Measurements from ENCODE around the gene KRT33B.
"Not testable (repeated sequence)": the region's sequence is repeated elsewhere in the genome, so short reads cannot be mapped to it uniquely, and the experiment has no call there.

Gene KRT33B

DNA sequence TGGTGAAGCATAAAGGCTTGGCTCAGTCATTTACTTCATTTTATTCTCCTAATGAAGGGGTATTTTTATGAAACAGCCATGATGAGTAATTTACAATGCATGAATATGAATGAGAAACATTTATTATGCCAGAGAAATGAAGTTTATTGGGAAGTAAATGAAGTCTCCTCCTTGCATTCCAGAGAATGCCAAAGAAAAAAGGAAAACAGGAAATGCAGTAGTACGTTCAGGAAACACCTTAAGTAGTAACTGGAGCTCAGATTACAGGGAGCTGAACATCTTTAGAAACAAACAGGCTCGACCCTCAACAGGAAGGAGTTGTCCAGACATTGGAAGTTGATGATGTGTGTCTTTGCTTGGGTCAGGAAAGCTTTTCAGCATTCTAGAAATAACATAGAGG lies 7.9 kb upstream of the KRT33B start:
- Histone ChIP-seq H3K27me3 (ENCODE audit: insufficient read depth, low read length) (no peaks in the 10 kb centered on the region), H3K4me1 (ENCODE audit: control insufficient read depth, insufficient read depth, low read length, unreplicated experiment) (peaks cover 34% of the 10 kb centered on the region), H3K79me2 (ENCODE audit: control insufficient read depth, insufficient read depth, low read length, unreplicated experiment) (no peaks in the 10 kb centered on the region), H2AFZ (ENCODE audit: low read length, unreplicated experiment) (no peak overlapping the region), H3K36me3 (ENCODE audit: insufficient read depth, low read length) (peaks cover 2% of the 10 kb centered on the region; the same call in 1 of the 2 replicates), H3K4me3 (ENCODE audit: low read depth, low read length) (no peak overlapping the region), H3K27ac (ENCODE audit: low read depth, low read length) (no peak overlapping the region)

GRCh38 chr17:41369023-41369422 lies 590 bp downstream of the KRT33B start:
- no peaks in the 10 kb centered on the region for H3K36me3 ChIP-seq (ENCODE audit: insufficient read depth, low read length)

GRCh38 chr17:41367426-41368075 lies 2.1 kb downstream of the KRT33B start:
- Histone ChIP-seq H2AFZ (ENCODE audit: low read length, unreplicated experiment) (no peak overlapping the region), H3K36me3 (ENCODE audit: insufficient read depth, low read length) (no peaks in the 10 kb centered on the region), H3K4me1 (ENCODE audit: control insufficient read depth, insufficient read depth, low read length, unreplicated experiment) (peaks cover 4% of the 10 kb centered on the region), H3K27me3 (ENCODE audit: insufficient read depth, low read length) (no peaks in the 10 kb centered on the region), H3K27ac (ENCODE audit: low read depth, low read length) (0 out of 2 replicates have a peak overlapping the region, but pooled peaks have one; percentile 16), H3K79me2 (ENCODE audit: control insufficient read depth, insufficient read depth, low read length, unreplicated experiment) (no peaks in the 10 kb centered on the region), H3K4me3 (ENCODE audit: low read depth, low read length) (no peak overlapping the region)

More at GRCh38 chr17:41369023-41369422, 590 bp downstream of the KRT33B start:
- peaks cover 4% of the 10 kb centered on the region for H3K4me1 ChIP-seq (ENCODE audit: control insufficient read depth, insufficient read depth, low read length, unreplicated experiment)
- no peak overlapping the region for H3K27ac ChIP-seq (ENCODE audit: low read depth, low read length)
- no peak overlapping the region for H3K4me3 ChIP-seq (ENCODE audit: low read depth, low read length)
- H2AFZ ChIP-seq (ENCODE audit: low read length, unreplicated experiment): no peak overlapping the region
- no peaks in the 10 kb centered on the region for H3K27me3 ChIP-seq (ENCODE audit: insufficient read depth, low read length)
- H3K79me2 ChIP-seq (ENCODE audit: control insufficient read depth, insufficient read depth, low read length, unreplicated experiment): no peaks in the 10 kb centered on the region

GRCh38 chr17:41366070-41366469 lies 3.5 kb downstream of the KRT33B start:
- Histone ChIP-seq H3K27ac (ENCODE audit: low read depth, low read length) (no peak overlapping the region), H3K27me3 (ENCODE audit: insufficient read depth, low read length) (no peaks in the 10 kb centered on the region), H2AFZ (ENCODE audit: low read length, unreplicated experiment) (no peak overlapping the region), H3K4me1 (ENCODE audit: control insufficient read depth, insufficient read depth, low read length, unreplicated experiment) (peaks cover 4% of the 10 kb centered on the region), H3K79me2 (ENCODE audit: control insufficient read depth, insufficient read depth, low read length, unreplicated experiment) (no peaks in the 10 kb centered on the region), H3K36me3 (ENCODE audit: insufficient read depth, low read length) (no peaks in the 10 kb centered on the region), H3K4me3 (ENCODE audit: low read depth, low read length) (no peak overlapping the region)

DNA sequence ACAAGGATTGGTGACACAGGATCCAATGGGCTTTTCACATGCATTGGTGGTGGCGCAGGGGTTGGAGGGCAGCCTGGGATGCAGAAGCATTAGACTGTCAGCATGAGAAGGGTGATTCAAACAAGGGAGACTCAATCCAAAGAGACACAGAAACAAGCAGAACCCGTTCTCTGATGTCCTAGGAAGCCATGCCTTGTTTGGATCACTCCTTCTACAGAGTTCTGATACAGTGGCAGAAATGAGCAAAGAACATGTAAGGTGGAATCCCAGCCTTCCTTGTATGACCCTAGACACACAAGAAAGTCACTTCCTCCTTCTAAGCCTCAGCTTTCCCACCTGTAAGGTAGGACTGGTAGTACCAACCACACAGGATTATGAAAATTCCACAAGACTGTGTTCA lies 5.7 kb downstream of the KRT33B start:
- H3K79me2 ChIP-seq (ENCODE audit: control insufficient read depth, insufficient read depth, low read length, unreplicated experiment): no peaks in the 10 kb centered on the region
- H3K4me1 ChIP-seq (ENCODE audit: control insufficient read depth, insufficient read depth, low read length, unreplicated experiment): peaks cover 9% of the 10 kb centered on the region
- no peak overlapping the region for H3K4me3 ChIP-seq (ENCODE audit: low read depth, low read length)
- no peaks in the 10 kb centered on the region for H3K27me3 ChIP-seq (ENCODE audit: insufficient read depth, low read length)
- H2AFZ ChIP-seq (ENCODE audit: low read length, unreplicated experiment): no peak overlapping the region
- H3K36me3 ChIP-seq (ENCODE audit: insufficient read depth, low read length): no peaks in the 10 kb centered on the region
- H3K27ac ChIP-seq (ENCODE audit: low read depth, low read length): no peak overlapping the region

DNA sequence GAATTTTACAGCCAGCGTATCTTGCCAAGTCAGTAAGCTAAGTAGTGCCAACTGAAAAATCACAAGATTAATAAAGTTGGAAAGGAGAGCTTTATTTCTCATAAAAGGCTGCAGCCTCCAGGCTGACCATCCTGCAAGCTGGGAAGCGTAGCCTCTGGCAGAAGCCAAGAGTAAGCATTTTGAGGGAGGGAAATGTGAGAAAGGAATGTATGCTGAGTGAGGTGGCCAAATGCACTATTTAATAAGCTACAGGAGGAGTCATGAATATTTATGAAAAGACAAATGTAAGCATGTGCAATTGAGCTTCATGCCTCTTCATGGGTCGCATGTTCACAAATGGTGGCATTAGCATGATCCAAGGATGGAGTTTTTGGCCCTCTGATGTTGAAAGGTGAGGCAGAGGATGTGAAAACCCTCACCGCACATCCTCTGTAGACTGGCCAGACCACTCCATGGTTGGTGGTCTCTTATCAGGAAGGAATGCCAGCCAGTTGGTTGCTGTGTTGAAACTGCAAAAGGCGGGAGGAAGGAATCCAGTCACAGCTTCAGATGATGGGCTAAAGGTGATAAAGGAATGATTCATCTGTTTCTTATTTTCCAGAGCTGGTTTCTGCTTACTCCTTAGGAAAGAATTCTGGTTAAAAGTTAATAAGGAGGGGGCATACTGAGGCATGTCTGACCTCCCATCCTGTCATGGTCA lies 9.2 kb downstream of the KRT33B start:
- no peaks in the 10 kb centered on the region for H3K79me2 ChIP-seq (ENCODE audit: control insufficient read depth, insufficient read depth, low read length, unreplicated experiment)
- H3K27me3 ChIP-seq (ENCODE audit: insufficient read depth, low read length): no peaks in the 10 kb centered on the region
- H2AFZ ChIP-seq (ENCODE audit: low read length, unreplicated experiment): no peak overlapping the region
- H3K4me3 ChIP-seq (ENCODE audit: low read depth, low read length): no peak overlapping the region
- H3K4me1 ChIP-seq (ENCODE audit: control insufficient read depth, insufficient read depth, low read length, unreplicated experiment): peaks cover 5% of the 10 kb centered on the region
- H3K36me3 ChIP-seq (ENCODE audit: insufficient read depth, low read length): no peaks in the 10 kb centered on the region
- H3K27ac ChIP-seq (ENCODE audit: low read depth, low read length): no peak overlapping the region

GRCh38 chr17:41354536-41354935 lies 15.1 kb downstream of the KRT33B start:
- peaks cover 27% of the 10 kb centered on the region for H3K27me3 ChIP-seq (ENCODE audit: insufficient read depth, low read length)
- no peak overlapping the region for H2AFZ ChIP-seq (ENCODE audit: low read length, unreplicated experiment)
- H3K27ac ChIP-seq (ENCODE audit: low read depth, low read length): no peak overlapping the region
- H3K4me3 ChIP-seq (ENCODE audit: low read depth, low read length): no peak overlapping the region
- no peaks in the 10 kb centered on the region for H3K36me3 ChIP-seq (ENCODE audit: insufficient read depth, low read length)
- H3K79me2 ChIP-seq (ENCODE audit: control insufficient read depth, insufficient read depth, low read length, unreplicated experiment): no peaks in the 10 kb centered on the region
- no peaks in the 10 kb centered on the region for H3K4me1 ChIP-seq (ENCODE audit: control insufficient read depth, insufficient read depth, low read length, unreplicated experiment)

DNA sequence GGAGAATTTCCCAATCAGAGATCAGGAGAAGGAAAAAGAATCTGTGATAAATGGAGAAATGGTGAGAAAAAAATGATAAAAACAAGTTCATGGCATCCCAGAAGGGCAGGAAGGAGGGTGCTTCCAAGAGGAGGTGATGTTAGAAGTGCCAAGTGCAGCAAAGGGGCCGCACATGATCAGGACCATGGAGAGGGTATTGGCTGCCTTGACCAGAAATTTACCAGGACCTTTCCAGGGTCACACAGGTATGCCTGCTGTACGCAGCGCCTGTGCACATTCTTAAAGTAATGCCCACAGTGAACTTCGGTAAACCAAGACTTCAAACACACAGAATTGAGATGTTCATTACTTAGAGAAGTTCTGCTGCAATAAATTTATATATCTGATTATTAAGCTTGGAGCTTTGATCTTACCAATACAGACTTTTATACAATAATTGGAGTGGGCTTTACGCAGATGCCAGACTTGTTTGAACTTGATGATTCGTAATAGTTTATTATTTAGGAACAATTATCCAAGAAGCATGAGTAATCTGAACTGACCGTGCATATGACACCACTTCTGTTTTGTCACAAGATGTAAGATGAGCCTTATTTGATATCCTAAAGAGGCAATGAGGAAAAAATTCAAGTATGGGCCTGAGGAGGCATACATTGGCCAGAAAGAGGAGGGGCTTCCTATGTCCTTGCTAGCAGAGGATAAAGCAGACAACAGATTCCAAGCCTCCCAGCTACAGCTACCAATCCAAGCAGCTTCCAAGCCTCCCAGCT lies 16.8 kb downstream of the KRT33B start:
- no peaks in the 10 kb centered on the region for H3K79me2 ChIP-seq (ENCODE audit: control insufficient read depth, insufficient read depth, low read length, unreplicated experiment)
- no peaks in the 10 kb centered on the region for H3K36me3 ChIP-seq (ENCODE audit: insufficient read depth, low read length)
- no peak overlapping the region for H2AFZ ChIP-seq (ENCODE audit: low read length, unreplicated experiment)
- H3K27me3 ChIP-seq (ENCODE audit: insufficient read depth, low read length): peaks cover 27% of the 10 kb centered on the region
- no peak overlapping the region for H3K4me3 ChIP-seq (ENCODE audit: low read depth, low read length)
- no peak overlapping the region for H3K27ac ChIP-seq (ENCODE audit: low read depth, low read length)
- no peaks in the 10 kb centered on the region for H3K4me1 ChIP-seq (ENCODE audit: control insufficient read depth, insufficient read depth, low read length, unreplicated experiment)

DNA sequence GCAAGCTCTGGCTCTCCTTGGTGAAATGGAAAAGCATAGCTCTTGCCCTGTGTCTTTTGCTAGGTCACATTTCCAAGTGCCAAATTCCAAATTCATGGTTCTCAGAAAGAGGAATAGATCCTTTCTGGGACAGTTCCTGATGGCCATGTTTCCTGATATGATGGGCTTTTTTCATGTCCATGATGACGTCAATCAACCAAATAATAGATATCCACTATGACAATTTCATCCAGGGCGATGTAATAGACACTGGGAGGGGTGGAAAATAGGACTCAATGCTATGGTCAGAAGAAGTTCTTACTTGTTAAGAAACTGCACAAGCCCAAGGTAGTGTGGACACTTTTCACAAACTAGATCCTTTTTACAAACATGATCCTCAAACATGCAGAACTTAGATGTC lies 18.4 kb downstream of the KRT33B start:
- no peaks in the 10 kb centered on the region for H3K36me3 ChIP-seq (ENCODE audit: insufficient read depth, low read length)
- peaks cover 27% of the 10 kb centered on the region for H3K27me3 ChIP-seq (ENCODE audit: insufficient read depth, low read length)
- H2AFZ ChIP-seq (ENCODE audit: low read length, unreplicated experiment): no peak overlapping the region
- H3K27ac ChIP-seq (ENCODE audit: low read depth, low read length): no peak overlapping the region
- H3K79me2 ChIP-seq (ENCODE audit: control insufficient read depth, insufficient read depth, low read length, unreplicated experiment): no peaks in the 10 kb centered on the region
- no peak overlapping the region for H3K4me3 ChIP-seq (ENCODE audit: low read depth, low read length)
- H3K4me1 ChIP-seq (ENCODE audit: control insufficient read depth, insufficient read depth, low read length, unreplicated experiment): no peaks in the 10 kb centered on the region

- not testable (repeated sequence) for H3K36me3 ChIP-seq (ENCODE audit: insufficient read depth, low read length); H3K4me3 ChIP-seq (ENCODE audit: low read depth, low read length); H3K27ac ChIP-seq (ENCODE audit: low read depth, low read length); H2AFZ ChIP-seq (ENCODE audit: low read length, unreplicated experiment); H3K79me2 ChIP-seq (ENCODE audit: control insufficient read depth, insufficient read depth, low read length, unreplicated experiment); H3K4me1 ChIP-seq (ENCODE audit: control insufficient read depth, insufficient read depth, low read length, unreplicated experiment)
- peaks cover 27% of the 10 kb centered on the region for H3K27me3 ChIP-seq (ENCODE audit: insufficient read depth, low read length)
These were observed 19.2 kb downstream of the KRT33B start, which contains the start of gene KRT33A for GRCh38 chr17:41350381-41350878. TSS of gene KRT33A (minus strand) at chr17:41350828. CDS start at chr17:41350767, 61 bp downstream.

Data from ACC112 (cell line).